GM18498 (cell line): ENCODE data around the gene AK1.

Experiments used
- ATAC-seq: cut with Tn5 transposase; IDR thresholded peaks from one replicate; pipeline ENCODE4 v1.9.1; 2021; ENCODE audit warnings: mild to moderate bottlenecking, moderate library complexity; ENCODE audit not compliant: unreplicated experiment

The AK1 gene

GRCh38 chr9:127826253-127826913 is 51.1 kb downstream of the AK1 start:
- ATAC-seq: no peak

DNA sequence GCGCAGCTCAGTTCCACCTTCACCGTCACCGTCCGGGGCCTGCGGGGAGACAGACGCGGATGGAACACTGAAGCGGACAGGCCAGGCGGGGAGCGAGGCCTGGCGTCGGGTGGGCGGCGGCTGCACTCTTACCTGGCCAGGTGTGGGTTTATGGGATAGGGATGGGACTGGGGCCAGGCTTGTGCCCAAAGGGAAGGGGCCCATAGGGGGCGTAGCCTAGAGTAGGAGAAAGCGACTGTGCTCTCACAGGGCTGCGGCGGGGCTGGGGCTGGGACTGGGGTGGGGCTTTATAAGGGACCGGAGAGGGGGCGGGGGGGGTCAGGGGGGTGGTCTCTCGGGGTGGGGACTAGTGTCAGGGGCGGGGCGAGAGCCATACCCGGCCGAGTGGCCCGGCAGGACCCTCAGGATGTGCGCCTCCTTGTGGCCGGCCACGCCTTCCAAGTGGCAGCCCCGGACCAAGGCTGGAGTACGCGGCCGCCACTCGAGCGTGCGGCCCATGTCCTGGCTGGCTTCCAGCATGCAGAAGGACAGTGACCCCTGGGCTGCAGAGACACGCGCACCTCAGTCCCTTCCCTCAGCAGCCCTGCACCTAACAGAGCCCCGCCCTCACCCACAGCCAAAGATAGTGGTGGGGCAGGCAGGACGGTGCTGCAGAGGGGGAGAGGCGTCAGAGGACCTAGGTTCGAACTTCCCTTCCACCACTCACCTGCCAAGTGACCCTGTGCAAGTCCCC is 52.0 kb downstream of the AK1 start:
- no peak for ATAC-seq

DNA sequence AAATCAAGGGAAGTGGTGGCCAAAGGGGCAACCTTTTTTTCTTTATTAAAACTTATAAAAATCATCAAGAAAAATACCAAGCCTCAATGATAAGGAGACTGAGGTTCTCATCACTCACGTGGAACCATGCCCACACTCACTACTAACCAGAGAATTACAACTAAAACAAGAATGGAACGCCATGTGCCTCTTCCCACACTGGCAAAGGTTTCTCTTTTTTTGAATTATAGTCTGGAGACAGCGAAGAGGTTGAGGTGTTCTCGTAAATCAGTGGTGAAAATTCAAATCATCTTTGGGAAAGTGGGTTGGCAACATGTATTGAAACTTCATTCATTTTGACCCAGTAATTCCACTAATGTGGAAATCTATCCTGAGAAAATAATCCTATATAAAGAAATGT is 55.4 kb downstream of the AK1 start:
- no peak for ATAC-seq

- no peak for ATAC-seq
These were observed 58.9 kb downstream of the AK1 start for GRCh38 chr9:127818574-127818973.

DNA sequence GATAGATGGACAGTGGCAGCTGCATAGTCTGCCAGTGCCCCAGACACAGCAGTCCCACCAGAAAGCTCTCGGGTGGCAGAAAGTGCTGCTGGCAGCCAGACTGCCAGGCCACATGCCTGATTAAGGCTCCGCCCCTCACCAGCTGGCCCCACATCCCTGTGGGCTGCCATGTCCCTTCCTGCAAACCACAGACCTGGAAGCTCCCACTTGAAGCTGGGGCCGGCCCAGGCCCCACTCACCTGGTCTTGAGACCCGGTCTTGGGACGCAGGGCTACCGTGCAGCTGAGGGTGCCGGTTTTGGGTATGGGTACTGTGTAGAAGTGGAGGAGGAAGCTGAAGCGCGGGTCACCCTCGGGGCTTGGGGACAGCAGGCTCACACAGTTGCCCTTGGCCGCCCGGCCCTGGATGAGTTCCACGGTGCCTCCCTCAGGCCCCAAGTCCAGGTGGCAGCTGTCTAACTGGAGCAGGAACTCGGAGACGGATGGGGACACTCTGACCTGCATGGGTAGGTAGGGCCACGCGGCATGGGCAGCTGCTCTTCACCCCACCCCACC is 59.5 kb downstream of the AK1 start:
- ATAC-seq: no peak

GRCh38 chr9:127816728-127817127 is 60.7 kb downstream of the AK1 start:
- no peak for ATAC-seq
